Dermis microvascular lymphatic vessel endothelial cell (primary cell): Measurements from ENCODE around the gene GADD45G. TPM values are rescaled to one million over a fixed set of nuclear protein-coding genes. Genes with fewer than 3 reads are reported as not detected.

ENCODE experiments used
- DNase-seq, 2 donors: peaks; one replicate each; pipeline versions ENCODE4 v3.0.0 to v3.0.0-alpha.2; 2010; ENCODE audit warnings: low read depth in 2 of 2
- total RNA-seq: library from RNA; depleted of rRNA; stranded (reverse); fragments of >200 nt; gene quantifications from 2 replicates; pipeline ENCODE4 v1.2.1, GENCODE V29; 2014

GADD45G gene
- total RNA-seq, 1 donor from 2014 or later: under 0.01 TPM

- DNase-seq: no peak
Measured at GRCh38 chr9:89609426-89610006, 4.7 kb downstream of the GADD45G start.

DNA sequence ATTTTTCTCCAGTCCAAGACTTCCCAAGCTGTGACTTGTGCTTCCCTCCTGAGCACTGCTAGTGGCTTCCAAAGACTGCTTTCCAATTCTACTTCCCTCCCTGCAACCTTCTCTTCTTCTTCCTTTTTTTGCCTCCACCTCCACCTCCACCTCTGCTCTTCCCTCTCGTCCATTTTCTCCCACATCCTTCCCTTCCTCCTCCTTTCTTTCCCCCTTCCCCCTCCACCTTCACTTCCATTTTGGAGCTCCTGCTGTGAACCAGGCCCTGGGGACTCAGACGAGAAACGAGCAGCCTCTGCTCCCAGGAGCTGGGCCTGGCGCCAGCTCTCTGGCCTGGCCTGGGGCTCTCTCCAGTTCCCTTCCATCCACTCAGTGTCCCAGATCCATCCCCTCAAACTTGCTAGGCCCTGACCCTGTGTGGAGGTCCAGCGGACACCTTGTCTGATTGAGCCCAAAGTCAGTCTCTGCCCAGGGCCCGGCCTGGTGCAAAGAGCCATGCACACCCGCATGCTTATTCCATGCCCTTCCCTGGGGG, 5.6 kb downstream of the GADD45G start:
- no peak for DNase-seq

DNA sequence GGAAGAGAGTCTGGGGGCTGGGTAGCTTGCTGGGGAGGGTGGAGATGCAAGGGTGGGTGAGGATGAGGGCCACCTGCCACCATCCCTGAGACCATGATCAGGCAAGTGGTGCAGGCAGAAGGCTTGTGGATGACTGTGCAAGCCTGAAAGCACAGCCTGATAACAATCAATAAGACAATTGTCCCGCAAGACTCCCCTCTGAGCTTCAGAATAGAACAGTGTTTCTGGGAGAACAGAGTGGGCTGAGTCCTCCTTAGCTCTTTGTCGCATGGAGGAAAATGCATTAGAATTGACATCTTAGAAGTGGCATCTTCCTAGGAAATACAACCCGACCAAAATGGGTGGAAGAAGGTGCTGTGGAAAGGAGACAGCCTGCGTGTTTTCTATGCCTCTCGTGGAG, 6.6 kb downstream of the GADD45G start:
- DNase-seq: no peak

GRCh38 chr9:89612566-89613278, 7.9 kb downstream of the GADD45G start:
- no peak for DNase-seq

DNA sequence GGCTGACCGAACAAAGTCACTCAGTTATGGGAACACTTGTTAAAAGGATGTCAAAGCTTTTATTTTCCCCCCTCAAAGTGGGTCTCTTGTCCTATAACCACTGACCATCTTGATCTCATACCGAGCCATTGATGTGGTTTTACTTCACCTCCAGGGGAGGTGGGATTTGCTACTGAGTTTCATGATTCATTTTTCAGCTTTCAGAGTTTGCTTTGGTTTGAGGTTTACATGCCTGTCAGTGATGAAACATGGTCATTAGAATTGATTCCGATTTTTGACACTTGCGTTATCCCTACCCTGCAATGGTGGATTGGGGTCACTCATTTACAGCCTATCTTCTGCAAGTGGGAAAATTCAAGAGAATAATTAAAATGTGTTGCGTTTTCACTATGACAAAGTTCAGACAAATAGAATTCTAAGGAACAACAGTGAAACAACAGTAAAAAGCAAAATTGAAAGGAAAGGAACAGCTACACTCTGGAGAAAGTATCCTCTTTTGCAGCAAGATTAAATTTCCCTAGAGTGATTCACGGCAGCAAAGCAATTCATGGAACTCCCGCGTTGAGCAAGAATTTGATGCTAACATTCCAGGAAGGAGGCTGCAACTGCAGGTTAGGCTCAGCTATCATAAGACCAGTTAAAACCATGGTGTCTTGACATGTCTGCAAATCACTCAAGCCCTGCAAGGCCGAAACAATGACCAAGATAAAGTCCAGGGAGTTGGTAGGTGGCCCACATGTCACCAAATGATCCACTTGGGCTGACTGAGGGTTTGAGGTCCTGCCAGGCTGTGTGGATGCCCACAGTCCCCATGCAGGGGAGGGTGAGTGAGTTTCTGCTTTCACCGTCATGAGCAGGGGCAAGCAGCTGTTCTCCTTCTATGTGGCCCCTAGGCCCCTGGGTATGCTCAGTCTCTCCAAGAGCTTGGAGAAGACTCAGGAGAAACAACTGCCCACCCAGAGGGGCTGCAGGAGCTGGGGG, 9.4 kb downstream of the GADD45G start:
- no peak for DNase-seq

- no peak for DNase-seq
Measured at GRCh38 chr9:89615661-89616060, 10.8 kb downstream of the GADD45G start.

GRCh38 chr9:89616411-89616810, 11.6 kb downstream of the GADD45G start:
- DNase-seq: no peak

GRCh38 chr9:89617978-89618377, 13.2 kb downstream of the GADD45G start:
- DNase-seq: no peak

- no peak for DNase-seq
Measured at GRCh38 chr9:89619019-89619418, 14.2 kb downstream of the GADD45G start.

DNA sequence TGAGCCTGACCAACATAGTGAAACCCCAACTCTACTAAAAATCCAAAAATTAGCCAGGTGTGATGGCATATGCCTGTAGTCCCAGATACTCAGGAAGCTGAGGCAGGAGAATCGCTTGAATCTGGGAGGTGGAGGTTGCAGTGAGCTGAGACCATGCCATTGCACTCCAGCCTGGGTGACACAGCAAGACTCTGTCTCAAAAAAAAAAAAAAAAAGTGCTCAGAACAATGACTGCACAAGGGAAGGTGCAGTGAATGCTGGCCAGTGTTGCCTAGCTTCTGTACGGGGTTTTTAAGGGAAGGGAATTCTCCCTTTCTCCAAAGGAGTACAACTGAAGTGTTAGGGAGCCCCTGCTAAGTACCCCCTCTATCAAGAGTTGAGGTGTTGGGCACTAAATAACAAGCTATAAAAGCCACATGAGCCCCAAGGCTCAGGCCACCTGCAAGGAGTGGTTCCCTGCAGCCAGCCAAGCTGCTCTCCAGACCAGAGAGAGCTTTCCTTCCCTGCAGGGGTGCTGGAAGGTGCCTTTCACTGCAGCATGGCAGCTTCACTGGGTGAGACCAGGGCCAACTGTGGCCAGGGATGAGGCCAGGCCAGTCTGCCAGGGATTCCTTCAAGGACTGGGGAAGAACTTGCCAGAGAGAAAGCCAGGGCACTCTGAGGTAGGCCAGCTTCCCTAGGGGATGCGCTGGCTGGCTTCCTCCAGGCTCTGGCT, 14.8 kb downstream of the GADD45G start:
- no peak for DNase-seq

GRCh38 chr9:89621031-89621430, 16.2 kb downstream of the GADD45G start:
- no peak for DNase-seq

GRCh38 chr9:89621676-89622075, 16.9 kb downstream of the GADD45G start:
- no peak for DNase-seq

DNA sequence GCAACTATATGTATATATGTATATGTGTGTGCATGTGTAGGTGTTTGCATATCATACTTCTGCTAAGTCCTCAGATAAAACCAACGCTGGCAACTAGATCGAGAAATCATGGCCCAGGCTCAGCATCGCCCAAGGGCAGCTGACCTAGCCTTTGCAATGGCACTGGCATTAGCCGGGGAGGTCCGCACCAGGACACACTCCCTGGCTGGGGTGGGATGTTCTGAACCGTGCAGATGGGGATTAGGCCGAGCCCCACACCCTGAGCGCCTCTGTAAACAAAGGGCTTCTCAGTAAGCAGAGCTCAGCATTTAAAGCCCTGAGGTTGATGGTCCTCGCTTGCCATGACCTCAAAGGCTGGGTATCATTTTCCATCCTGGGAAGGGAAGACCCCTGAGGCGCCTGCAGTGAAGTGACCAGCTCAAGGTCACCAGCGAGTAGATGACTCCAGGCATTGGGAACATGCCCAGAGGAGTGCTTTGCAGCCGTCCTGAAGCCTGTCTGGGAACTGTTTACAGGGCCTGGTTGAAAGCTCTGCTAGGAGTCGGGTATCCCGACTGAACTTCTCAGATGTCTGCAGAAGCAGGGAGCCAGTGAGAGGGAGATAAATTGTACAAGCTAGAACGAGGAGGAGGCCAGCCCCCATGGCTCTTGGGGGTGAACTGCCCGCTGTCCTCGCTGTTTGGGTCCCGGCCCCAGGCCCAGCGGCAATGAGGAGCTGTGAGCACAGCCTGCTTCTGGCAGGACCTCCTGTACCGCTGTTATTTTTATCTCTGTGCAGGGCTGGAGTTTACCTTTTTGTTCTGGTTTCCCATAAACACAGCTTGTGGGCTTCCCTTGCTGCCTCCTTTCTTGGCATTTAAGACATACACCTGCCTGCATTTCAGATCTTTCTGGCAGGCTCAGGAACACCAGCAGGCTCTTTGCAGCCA, 18.4 kb downstream of the GADD45G start:
- no peak for DNase-seq

GRCh38 chr9:89623925-89624420, 19.2 kb downstream of the GADD45G start:
- DNase-seq: no peak

DNA sequence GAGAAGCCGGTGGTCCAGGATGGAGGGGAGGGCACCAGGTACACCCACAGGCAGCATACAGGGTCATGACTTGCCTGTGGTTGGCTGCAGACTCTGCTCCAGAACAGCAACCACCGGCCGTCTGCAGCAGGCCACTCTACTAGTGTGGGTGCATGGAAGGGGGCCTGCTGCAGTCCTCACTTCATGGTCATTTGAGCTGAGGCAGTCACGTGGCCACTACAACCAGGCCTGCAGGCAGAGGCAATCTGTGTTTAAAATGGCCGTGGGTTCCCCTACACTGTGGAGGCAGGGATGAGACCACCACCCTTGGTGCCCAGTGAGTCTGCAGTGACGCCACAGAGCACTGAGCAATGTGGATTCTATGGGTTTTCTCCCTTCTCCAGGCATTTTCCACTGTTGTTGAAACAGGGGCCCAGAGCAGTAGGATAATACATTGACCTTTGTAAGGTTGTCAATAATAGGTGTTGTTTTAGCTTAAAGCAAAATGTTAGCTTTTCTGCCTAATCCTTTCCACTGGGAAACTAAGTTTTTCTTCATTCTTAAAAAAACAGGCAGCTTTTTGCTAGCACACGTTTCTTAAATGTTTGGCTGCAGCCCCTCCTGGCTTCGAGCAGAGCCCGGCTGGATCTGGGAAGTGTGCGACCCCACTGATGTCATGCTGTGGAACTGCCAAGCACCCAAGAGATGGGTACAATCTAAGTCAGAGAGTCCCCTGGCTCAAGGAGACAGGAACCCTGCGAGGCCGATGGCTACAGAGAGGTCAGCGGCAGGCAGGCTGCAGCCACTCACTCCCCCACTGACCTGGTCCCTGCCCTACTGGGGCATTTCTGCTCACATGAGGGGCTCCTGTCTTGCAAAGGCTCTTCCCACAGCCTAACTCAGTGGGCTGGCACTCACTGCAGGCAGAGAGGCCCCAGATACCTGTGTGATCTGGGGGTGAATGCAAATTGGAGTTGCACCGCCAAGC, 21.2 kb downstream of the GADD45G start:
- DNase-seq: no peak

GRCh38 chr9:89626741-89627265, 22.0 kb downstream of the GADD45G start:
- no peak for DNase-seq

- no peak for DNase-seq
Measured at GRCh38 chr9:89628601-89629000, 23.8 kb downstream of the GADD45G start.
